PC-9 (cell line): ENCODE measurements around the gene POC5. TPM values are rescaled to one million over a fixed set of nuclear protein-coding genes. Genes with fewer than 3 reads are reported as not detected.

ENCODE experiments used
- BruUV-seq: library from RNA; stranded (reverse); fragments of 400-500 nt; replicated peaks from 2 replicates; lab custom pipeline; 2021; lab: Mats Ljungman, UMichigan
- CTCF ChIA-PET: fragments of 300-600 bp; sonication (Branson Sonifier 250); formaldehyde crosslinking; loops from one replicate; lab custom pipeline; 2022; ENCODE audit warnings: antibody characterized with exemption; lab: Charles Lee
- POLR2A ChIA-PET: fragments of 300-600 bp; sonication (Branson Sonifier 250); formaldehyde crosslinking; loops from one replicate; lab custom pipeline; 2022; ENCODE audit warnings: antibody characterized with exemption; ENCODE audit not compliant: unreplicated experiment; lab: Charles Lee
- DNase-seq, 2 experiments: peaks; one replicate each; pipeline versions ENCODE4 v3.0.0 to v3.0.0-alpha.2; 2015 to 2022; ENCODE audit warnings: mixed read lengths in 1 of 2
- H2AFZ ChIP-seq: fragments of 200-600 bp; sonication (generic); 2 replicates; pipeline ENCODE4 v1.8.1; 2017; ENCODE audit warnings: antibody characterized with exemption
- H3F3A ChIP-seq: fragments of 200-600 bp; sonication (generic); 2 replicates; pipeline ENCODE4 v1.8.1; 2017; ENCODE audit warnings: antibody characterized with exemption, mild to moderate bottlenecking, low read depth; ENCODE audit not compliant: insufficient read depth
- H3K27ac ChIP-seq: fragments of 200-600 bp; sonication (generic); 2 replicates; pipeline ENCODE4 v1.6.1; 2016; ENCODE audit warnings: mixed run types
- H3K27me3 ChIP-seq: fragments of 200-600 bp; sonication (generic); 2 replicates; pipeline ENCODE4 v1.6.1; 2016; ENCODE audit warnings: low read depth, mixed run types; ENCODE audit not compliant: insufficient read depth
- H3K36me3 ChIP-seq: fragments of 200-600 bp; sonication (generic); 2 replicates; pipeline ENCODE4 v1.6.1; 2016; ENCODE audit warnings: low read depth, mixed run types
- H3K4me1 ChIP-seq: fragments of 200-600 bp; sonication (generic); replicated peaks from 2 replicates; pipeline ENCODE4 v1.6.1; 2016; ENCODE audit warnings: mixed run types; ENCODE audit not compliant: insufficient read depth
- H3K4me2 ChIP-seq: fragments of 200-600 bp; sonication (generic); 2 replicates; pipeline ENCODE4 v1.6.1; 2017; ENCODE audit warnings: mixed run types
- H3K4me3 ChIP-seq: fragments of 200-600 bp; sonication (generic); 2 replicates; pipeline ENCODE4 v1.6.1; 2016; ENCODE audit warnings: mixed run types
- H3K79me2 ChIP-seq: fragments of 200-600 bp; sonication (generic); 2 replicates; pipeline ENCODE4 v1.6.1; 2017; ENCODE audit warnings: low read depth, mixed run types
- H3K9me2 ChIP-seq: fragments of 200-600 bp; sonication (generic); 2 replicates; pipeline ENCODE4 v1.8.1; 2017; ENCODE audit warnings: mild to moderate bottlenecking; ENCODE audit not compliant: insufficient read depth
- H3K9me3 ChIP-seq: fragments of 200-600 bp; sonication (generic); 2 replicates; pipeline ENCODE4 v1.8.1; 2016; ENCODE audit warnings: low read depth; ENCODE audit not compliant: insufficient read depth
- H4K20me1 ChIP-seq: fragments of 200-600 bp; sonication (generic); 2 replicates; pipeline ENCODE4 v1.8.1; 2017; ENCODE audit not compliant: insufficient read depth
- EZH2 ChIP-seq: fragments of 200-600 bp; sonication (generic); IDR thresholded peaks from 2 replicates; pipeline ENCODE4 v1.8.0; 2017; ENCODE audit warnings: antibody characterized with exemption, low read depth
- intact Hi-C: fragments of 100-400 bp; cut with micrococcal nuclease; formaldehyde crosslinking; loops from one replicate; pipeline ENCODE4 v1.10.0; 2022; ENCODE audit not compliant: unreplicated experiment
- total RNA-seq: library from RNA; stranded (reverse); gene quantifications from 2 replicates; pipeline ENCODE4 v1.2.3, GENCODE V29; 2021
- TF ChIP-seq, protein P1 (sequence below): fragments of 200-600 bp; sonication (generic); conservative IDR thresholded peaks from 2 replicates; pipeline ENCODE4 v1.6.1; 2017; ENCODE audit warnings: mixed run types, antibody characterized with exemption, mild to moderate bottlenecking, moderate library complexity

The POC5 gene
- total RNA-seq, 1 experiment from 2014 or later: 13.1 TPM

DNA sequence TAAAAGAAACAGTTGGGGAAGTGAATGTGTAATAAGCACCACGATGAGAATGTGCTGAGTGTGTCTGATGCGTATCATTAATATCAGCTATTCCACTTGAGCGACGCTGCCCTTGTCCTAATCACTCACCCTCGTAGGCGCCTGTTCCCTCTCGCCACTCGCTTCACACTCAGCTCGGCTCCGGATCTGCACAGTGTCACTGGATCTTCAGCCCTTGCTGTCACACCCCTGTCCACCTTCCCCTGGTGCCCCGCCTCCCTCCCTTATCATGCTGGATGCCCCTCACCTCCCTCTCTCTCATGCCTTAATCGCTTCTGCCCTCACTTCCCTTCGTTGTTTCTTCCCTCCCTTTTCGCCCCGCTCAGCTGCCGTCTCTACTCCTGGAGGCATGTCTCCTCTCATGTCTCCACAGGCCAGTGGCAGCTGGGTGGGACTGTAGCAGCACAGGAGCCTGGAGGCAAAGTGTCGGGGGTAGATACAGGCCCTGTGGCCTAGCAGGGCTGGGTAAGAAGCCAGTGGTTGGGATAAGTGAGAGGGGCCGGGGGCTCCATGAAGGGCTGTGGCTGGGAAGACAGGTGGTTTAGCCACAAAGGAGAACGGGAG is 62.4 kb downstream of the POC5 start:
- Histone ChIP-seq H4K20me1 (no peaks in the 10 kb centered on the region), H3K79me2 (no peaks in the 10 kb centered on the region), H3K27ac (no peak overlapping the region), H3K4me1 (no peaks in the 10 kb centered on the region), H3K27me3 (no peaks in the 10 kb centered on the region), H3F3A (no peaks in the 10 kb centered on the region), H3K4me3 (no peak overlapping the region), H3K4me2 (no peak overlapping the region), H3K9me3 (no peaks in the 10 kb centered on the region), H3K36me3 (no peaks in the 10 kb centered on the region), H2AFZ (no peak overlapping the region), H3K9me2 (no peaks in the 10 kb centered on the region)
- TF ChIP-seq, protein P1, sequence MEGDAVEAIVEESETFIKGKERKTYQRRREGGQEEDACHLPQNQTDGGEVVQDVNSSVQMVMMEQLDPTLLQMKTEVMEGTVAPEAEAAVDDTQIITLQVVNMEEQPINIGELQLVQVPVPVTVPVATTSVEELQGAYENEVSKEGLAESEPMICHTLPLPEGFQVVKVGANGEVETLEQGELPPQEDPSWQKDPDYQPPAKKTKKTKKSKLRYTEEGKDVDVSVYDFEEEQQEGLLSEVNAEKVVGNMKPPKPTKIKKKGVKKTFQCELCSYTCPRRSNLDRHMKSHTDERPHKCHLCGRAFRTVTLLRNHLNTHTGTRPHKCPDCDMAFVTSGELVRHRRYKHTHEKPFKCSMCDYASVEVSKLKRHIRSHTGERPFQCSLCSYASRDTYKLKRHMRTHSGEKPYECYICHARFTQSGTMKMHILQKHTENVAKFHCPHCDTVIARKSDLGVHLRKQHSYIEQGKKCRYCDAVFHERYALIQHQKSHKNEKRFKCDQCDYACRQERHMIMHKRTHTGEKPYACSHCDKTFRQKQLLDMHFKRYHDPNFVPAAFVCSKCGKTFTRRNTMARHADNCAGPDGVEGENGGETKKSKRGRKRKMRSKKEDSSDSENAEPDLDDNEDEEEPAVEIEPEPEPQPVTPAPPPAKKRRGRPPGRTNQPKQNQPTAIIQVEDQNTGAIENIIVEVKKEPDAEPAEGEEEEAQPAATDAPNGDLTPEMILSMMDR: no peak
- TF ChIP-seq EZH2: no peak
- intact Hi-C loops: no loop called here
- POLR2A ChIA-PET: no interaction called here
- no TSS peak for BruUV-seq
- CTCF ChIA-PET: no interaction called here
- no peak for DNase-seq

DNA sequence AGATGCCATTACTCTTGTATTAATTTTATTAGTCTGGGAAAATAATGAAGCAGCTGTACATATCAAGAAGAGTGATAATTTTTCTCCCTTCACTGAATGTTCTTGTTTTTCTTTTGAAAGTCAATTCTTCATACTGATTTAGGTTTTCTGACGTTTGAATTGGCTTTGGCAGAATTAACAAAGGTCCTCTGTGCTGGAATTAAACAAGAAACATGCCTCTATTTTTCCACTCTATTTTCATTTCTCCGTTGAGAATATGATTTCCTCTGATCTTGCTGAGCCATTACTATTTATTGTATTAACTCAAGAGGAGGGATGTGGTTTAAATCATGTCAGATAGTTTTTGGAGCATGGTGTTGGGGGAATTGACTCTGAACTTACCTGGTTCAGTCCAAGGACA is 63.7 kb downstream of the POC5 start:
- BruUV-seq: no TSS peak
- no peaks in the 10 kb centered on the region for H3K4me1 ChIP-seq
- DNase-seq: no peak
- no peak overlapping the region for H3K4me2 ChIP-seq
- no peak for TF ChIP-seq EZH2
- TF ChIP-seq, protein P1: no peak
- H4K20me1 ChIP-seq: no peaks in the 10 kb centered on the region
- no peaks in the 10 kb centered on the region for H3K36me3 ChIP-seq
- POLR2A ChIA-PET: no interaction called here
- H2AFZ ChIP-seq: no peak overlapping the region
- H3F3A ChIP-seq: no peaks in the 10 kb centered on the region
- no peaks in the 10 kb centered on the region for H3K79me2 ChIP-seq
- no peaks in the 10 kb centered on the region for H3K9me3 ChIP-seq
- no peak overlapping the region for H3K4me3 ChIP-seq
- no peaks in the 10 kb centered on the region for H3K27me3 ChIP-seq
- H3K9me2 ChIP-seq: no peaks in the 10 kb centered on the region
- CTCF ChIA-PET: no interaction called here
- H3K27ac ChIP-seq: no peak overlapping the region
- intact Hi-C loops: no loop called here

DNA sequence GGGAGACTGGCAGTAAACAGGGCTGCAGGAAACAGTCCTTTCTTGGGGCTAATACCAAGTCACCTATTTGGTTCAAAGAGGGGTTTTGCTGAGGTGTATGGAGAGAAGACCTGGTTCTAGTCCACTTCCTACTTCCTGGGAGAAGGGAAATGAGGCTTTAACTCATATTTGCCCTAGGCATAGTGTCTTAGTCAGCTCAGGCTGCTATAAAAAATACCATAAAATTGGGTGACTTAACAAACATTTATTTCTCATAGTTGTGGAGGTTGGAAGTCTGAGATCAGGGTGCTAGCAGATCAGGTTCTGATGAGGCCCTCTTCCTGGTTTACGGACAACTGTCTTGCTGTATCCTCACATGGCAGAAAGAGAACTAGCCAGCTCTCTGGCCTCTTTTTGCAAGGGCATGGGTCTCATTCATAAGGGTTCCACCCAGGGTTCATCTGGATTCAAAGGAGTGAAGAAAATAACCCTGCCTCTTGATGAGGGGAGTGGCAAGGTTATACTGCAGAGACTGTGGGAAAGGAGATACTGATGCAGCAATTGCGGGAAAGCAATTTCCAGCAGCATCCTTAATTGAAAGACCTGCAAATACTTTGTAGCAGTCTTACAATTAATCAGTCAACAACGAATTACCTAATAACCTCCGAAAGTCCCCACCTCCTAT is 65.5 kb downstream of the POC5 start:
- TF ChIP-seq, protein P1: no peak
- no peak for TF ChIP-seq EZH2
- Histone ChIP-seq H3K4me2 (no peak overlapping the region), H2AFZ (no peak overlapping the region), H3K4me3 (no peak overlapping the region), H3F3A (no peaks in the 10 kb centered on the region), H3K9me2 (no peaks in the 10 kb centered on the region), H3K36me3 (no peaks in the 10 kb centered on the region), H3K79me2 (no peaks in the 10 kb centered on the region), H3K27ac (no peak overlapping the region), H3K9me3 (no peaks in the 10 kb centered on the region), H4K20me1 (no peaks in the 10 kb centered on the region), H3K4me1 (no peaks in the 10 kb centered on the region), H3K27me3 (no peaks in the 10 kb centered on the region)
- POLR2A ChIA-PET: no interaction called here
- BruUV-seq: no TSS peak
- CTCF ChIA-PET: no interaction called here
- intact Hi-C loops: no loop called here
- DNase-seq: no peak
